Measurements from ENCODE around the gene RASSF6. TPM values are rescaled to one million over a fixed set of nuclear protein-coding genes. Genes with fewer than 3 reads are reported as not detected.

The RASSF6 gene
- polyA plus RNA-seq, 1 donor from 2014 or later = not detected

GRCh38 chr4:73653695-73654106 is 33.5 kb upstream of the RASSF6 start:
- Histone ChIP-seq H2AFZ (ENCODE audit: low read depth, low read length) (no peak overlapping the region), H3F3A (ENCODE audit: insufficient read depth, low read length, poor library complexity, severe bottlenecking) (no peaks in the 10 kb centered on the region), H3K4me3 (ENCODE audit: low read length) (no peak overlapping the region), H3K79me2 (replicated peaks; ENCODE audit: insufficient read depth, low read length) (no peaks in the 10 kb centered on the region), H3K9me3 (ENCODE audit: low read length) (no peaks in the 10 kb centered on the region), H3K9ac (ENCODE audit: low read length) (no peak overlapping the region), H3K27ac (ENCODE audit: low read length) (no peak overlapping the region), H3K27me3 (ENCODE audit: insufficient read depth, low read depth, low read length) (no peaks in the 10 kb centered on the region), H4K20me1 (ENCODE audit: insufficient read depth) (no peaks in the 10 kb centered on the region), H3K36me3 (ENCODE audit: insufficient read depth, low read length) (no peaks in the 10 kb centered on the region), H3K9me2 (ENCODE audit: insufficient read depth, low read length) (no peaks in the 10 kb centered on the region), H3K4me2 (ENCODE audit: low read length) (no peak overlapping the region)
- peak; percentile 82 for TF ChIP-seq SMC3 (conservative IDR thresholded peaks at IDR 0.05; ENCODE audit: poor library complexity)
- TF ChIP-seq RAD21 (conservative IDR thresholded peaks at IDR 0.05) = peak; percentile 80
- peak; percentile 74 for TF ChIP-seq CTCF (IDR thresholded peaks at IDR 0.05; ENCODE audit: poor library complexity, severe bottlenecking)
- no peak for TF ChIP-seq EZH2 (IDR thresholded peaks at IDR 0.05; ENCODE audit: borderline replicate concordance, insufficient read depth, low read length, poor library complexity, severe bottlenecking)

- Histone ChIP-seq H3K9me2 (ENCODE audit: insufficient read depth, low read length) (no peaks in the 10 kb centered on the region), H3K79me2 (replicated peaks; ENCODE audit: insufficient read depth, low read length) (no peaks in the 10 kb centered on the region), H3K27me3 (ENCODE audit: insufficient read depth, low read depth, low read length) (no peaks in the 10 kb centered on the region), H3K9me3 (ENCODE audit: low read length) (no peaks in the 10 kb centered on the region), H3K9ac (ENCODE audit: low read length) (no peak overlapping the region), H2AFZ (ENCODE audit: low read depth, low read length) (no peak overlapping the region), H3K4me2 (ENCODE audit: low read length) (no peak overlapping the region), H3K27ac (ENCODE audit: low read length) (no peak overlapping the region), H4K20me1 (ENCODE audit: insufficient read depth) (no peaks in the 10 kb centered on the region), H3K4me3 (ENCODE audit: low read length) (no peak overlapping the region), H3K36me3 (ENCODE audit: insufficient read depth, low read length) (no peaks in the 10 kb centered on the region), H3F3A (ENCODE audit: insufficient read depth, low read length, poor library complexity, severe bottlenecking) (no peaks in the 10 kb centered on the region)
- no peak for TF ChIP-seq CTCF (IDR thresholded peaks at IDR 0.05; ENCODE audit: poor library complexity, severe bottlenecking)
- TF ChIP-seq POLR2AphosphoS5 (IDR thresholded peaks at IDR 0.05) = no peak
- no peak for TF ChIP-seq EZH2 (IDR thresholded peaks at IDR 0.05; ENCODE audit: borderline replicate concordance, insufficient read depth, low read length, poor library complexity, severe bottlenecking)
- TF ChIP-seq REST (IDR thresholded peaks at IDR 0.05; ENCODE audit: borderline replicate concordance) = no peak
- TF ChIP-seq SMC3 (conservative IDR thresholded peaks at IDR 0.05; ENCODE audit: poor library complexity) = no peak
- TF ChIP-seq EP300 (conservative IDR thresholded peaks at IDR 0.05; ENCODE audit: poor library complexity, severe bottlenecking) = no peak
- no peak for TF ChIP-seq MXI1 (conservative IDR thresholded peaks at IDR 0.05; ENCODE audit: poor library complexity, severe bottlenecking)
- no peak for TF ChIP-seq TAF1 (IDR thresholded peaks at IDR 0.05; ENCODE audit: low read depth)
- TF ChIP-seq RAD21 (conservative IDR thresholded peaks at IDR 0.05) = no peak
Observed at GRCh38 chr4:73650250-73650649, 30.0 kb upstream of the RASSF6 start.
